Heart right ventricle (tissue), 16 donors: Measurements from ENCODE around the gene RNASE7. TPM values are rescaled to one million over a fixed set of nuclear protein-coding genes. Genes with fewer than 3 reads are reported as not detected.

Source experiments
- ATAC-seq, 8 donors: fragments of 200-7000 bp; cut with Tn5 transposase; one replicate each; pipeline ENCODE4 v1.9.1; 2020; ENCODE audit warnings: mild to moderate bottlenecking in 8 of 8, moderate library complexity in 8 of 8, moderate number of reproducible peaks in 1 of 8
- DNase-seq, 2 donors: peaks; one replicate each; pipeline ENCODE4 v3.0.0-alpha.2; 2020
- H3K27ac ChIP-seq, 10 donors: fragments of 200-600 bp; sonication (generic) in 2 of 10; one replicate each; pipeline versions ENCODE4 v1.5.0 to v1.8.0; 2020 to 2022; ENCODE audit warnings: mild to moderate bottlenecking in 3 of 10
- H3K27me3 ChIP-seq, 7 donors: fragments of 200-600 bp; one replicate each; pipeline ENCODE4 v1.8.0; 2021 to 2022; ENCODE audit warnings: mild to moderate bottlenecking in 2 of 7
- H3K36me3 ChIP-seq, 9 donors: fragments of 200-600 bp; sonication (generic) in 1 of 9; one replicate each; pipeline versions ENCODE4 v1.5.0 to v1.8.0; 2020 to 2022; ENCODE audit warnings: mild to moderate bottlenecking in 2 of 9
- H3K4me1 ChIP-seq, 9 donors: fragments of 200-600 bp; sonication (generic) in 1 of 9; one replicate each; pipeline versions ENCODE4 v1.5.0 to v1.8.0; 2020 to 2022; ENCODE audit warnings: mild to moderate bottlenecking in 4 of 9
- H3K4me3 ChIP-seq, 10 donors: fragments of 200-600 bp; sonication (generic) in 2 of 10; one replicate each; pipeline versions ENCODE4 v1.5.0 to v1.8.0; 2020 to 2022; ENCODE audit warnings: mild to moderate bottlenecking in 7 of 10, moderate library complexity in 2 of 10
- H3K9me3 ChIP-seq, 11 donors: fragments of 200-600 bp in 10 of 11; sonication (generic) in 2 of 11; one replicate each; pipeline versions ENCODE4 v1.5.0 to v1.8.0; 2013 to 2022; ENCODE audit warnings: mild to moderate bottlenecking in 2 of 11, control low read depth in 1 of 11, moderate library complexity in 1 of 11
- CTCF ChIP-seq, 9 donors: fragments of 200-600 bp; sonication (generic) in 2 of 9; IDR thresholded peaks; one replicate each; pipeline versions ENCODE4 v1.5.0 to v1.8.0; 2021 to 2022; ENCODE audit warnings: antibody characterized with exemption in 9 of 9, mild to moderate bottlenecking in 5 of 9, moderate library complexity in 1 of 9
- WGBS, 2 donors: extraction: QIAGEN DNeasy Blood & Tissue Kit; methylation state at CpG; one replicate each; pipeline ENCODE4 v1.1.7; 2013; ENCODE audit warnings: inconsistent platforms in 1 of 2; 5-methylcytosine and 5-hydroxymethylcytosine counted together
- intact Hi-C, 10 donors: fragments of 100-400 bp; cut with DNase I; formaldehyde crosslinking; loops; one replicate each; pipeline versions ENCODE4 v1.11.1 to v1.14.2; 2022
- polyA plus RNA-seq, 2 donors: library from polyadenylated mRNA; stranded (reverse); fragments of 200-250 nt; gene quantifications; one replicate each; pipeline ENCODE4 v1.2.3, GENCODE V29; 2013
- total RNA-seq, 10 donors: library from RNA; stranded (reverse); fragmentation: NEBNext Ultra II Directional in 3 of 10; extraction: Animal tissue kit (Norgen Biotek cat#: 25700) in 3 of 10; gene quantifications; one replicate each; pipeline versions ENCODE4 v1.2.1 to v1.2.4, GENCODE V29; 2021 to 2023
- donor health status: Arrhythmogenic right ventricular cardiomyopathy.
- donor health status: ischemic (EF 13 %, LVEDD 7.1; RV severe dilation, severe dysfunction).
- donor health status: healthy with polysubstance abuse.
- donor health status: DM: no; HTN: yes; CAD: no.
- donor health status: DM: no; HTN: no; CAD: no.
- donor health status: ischemic (EF 25% LVEDD 6.9; RV normal size, moderate dysfunction).
- donor health status: ischemic (EF 25% LVEDD 5.7; RV mildly dilated, moderate dysfunction).
- donor health status: healthy.
- donor health status: DM: yes; HTN: yes; CAD: no.
- donor health status: Ischemic cardiomyopathy.
- donor health status: ischemic (EF 35%, LVEDD 5.7; RV mildly dilated, moderate dysfunction).
- donor health status: nonischemic (EF 11% LVEDD 7.7; RV severe dilation, severe dysfunction).
- donor health status: DM: yes; HTN: yes; CAD: no.
- donor health status: PGD.
- donor health status: ischemic (EF 29% LVEDD 5.4; RV normal size, mild dysfunction).
- donor health status: nonischemic (EF 23%, LVEDD 6.1; RV moderate dilation, normal function).

The RNASE7 gene
- total and polyA plus RNA-seq, 12 donors, result 0.03 TPM; not detected in 11

GRCh38 chr14:21023817-21024584, 18.2 kb upstream of the RNASE7 start:
- intact Hi-C loops, result loop anchor here in 5 of 10 donors (2.0 to 5.0 kb wide), 3 partner anchors 15 to 78 kb away; partner anchors contain the start of gene TMEM253 (in 1 of the 5)
- H3K9me3 ChIP-seq, result no peaks in the 10 kb centered on the region
- H3K4me1 ChIP-seq, result peaks cover 14 to 57% (median 36%) of the 10 kb centered on the region in 9 donors
- H3K36me3 ChIP-seq, result peaks cover 0 to 37% (median 18%) of the 10 kb centered on the region in 9 donors
- peak overlapping the region; percentile 86 to 100 (median 98) for H3K27ac ChIP-seq
- DNase-seq (no peak), ATAC-seq (peak in 6 of 8 donors; percentile 7 to 29 (median 20))
- H3K4me3 ChIP-seq, result peak overlapping the region; percentile 59 to 98 (median 82)
- peaks cover 0 to 23% (median 0%) of the 10 kb centered on the region in 7 donors for H3K27me3 ChIP-seq
- 12 to 15% methylated on average over 17 of the region's 17 CpGs for WGBS, 2 donors
- TF ChIP-seq CTCF (IDR thresholded peaks at IDR 0.05), result no peak

- WGBS, 2 donors, result 0 to 1% methylated on average over 56 to 72 of the region's 72 CpGs
- intact Hi-C loops, result loop anchor here in 6 of 10 donors (1.0 to 5.0 kb wide), 4 partner anchors 14 to 78 kb away; partner anchors contain the start of gene TMEM253 (in 2 of the 6)
- ATAC-seq, result peak; percentile 82 to 94 (median 85)
Observed at GRCh38 chr14:21024585-21025370, 17.4 kb upstream of the RNASE7 start, which contains the start of gene NDRG2. Gene NDRG2 (minus strand): TSS chr14:21025061. CDS start chr14:21023315, 1,746 bp downstream.

GRCh38 chr14:21025371-21026273, 16.5 kb upstream of the RNASE7 start:
- H3K36me3 ChIP-seq, result peaks cover 0 to 20% (median 12%) of the 10 kb centered on the region in 9 donors
- peak overlapping the region; percentile 86 to 100 (median 98) for H3K27ac ChIP-seq
- intact Hi-C loops, result loop anchor here in 4 of 10 donors (1.0 to 5.0 kb wide), 3 partner anchors 13 to 77 kb away; partner anchors contain the start of gene TMEM253 (in 1 of the 4)
- ATAC-seq (peak; percentile 64 to 83 (median 76)), DNase-seq (peak; percentile 89 to 93)
- peaks cover 14 to 57% (median 36%) of the 10 kb centered on the region in 9 donors for H3K4me1 ChIP-seq
- 2 to 3% methylated on average over 50 to 58 of the region's 58 CpGs for WGBS, 2 donors
- H3K9me3 ChIP-seq, result no peaks in the 10 kb centered on the region
- H3K27me3 ChIP-seq, result peaks cover 0 to 23% (median 0%) of the 10 kb centered on the region in 7 donors
- TF ChIP-seq CTCF (IDR thresholded peaks at IDR 0.05), result no peak
- H3K4me3 ChIP-seq, result peak overlapping the region; percentile 59 to 98 (median 82)

More at GRCh38 chr14:21024585-21025370, 17.4 kb upstream of the RNASE7 start, which contains the start of gene NDRG2:
- no peaks in the 10 kb centered on the region for H3K9me3 ChIP-seq
- peak; percentile 87 to 91 for DNase-seq
- H3K36me3 ChIP-seq, result peaks cover 0 to 29% (median 13%) of the 10 kb centered on the region in 9 donors
- peak within 1 kb of the TSS; percentile 86 to 100 (median 98) for H3K27ac ChIP-seq
- peaks cover 0 to 23% (median 0%) of the 10 kb centered on the region in 7 donors for H3K27me3 ChIP-seq
- peak within 1 kb of the TSS; percentile 59 to 98 (median 82) for H3K4me3 ChIP-seq
- peaks cover 14 to 57% (median 36%) of the 10 kb centered on the region in 9 donors for H3K4me1 ChIP-seq
- no peak for TF ChIP-seq CTCF (IDR thresholded peaks at IDR 0.05)
